Testis (tissue), 3 donors: ENCODE measurements around the gene CLDN19. TPM values are rescaled to one million over a fixed set of nuclear protein-coding genes. Genes with fewer than 3 reads are reported as not detected.
A peak's percentile ranks its signal among the peaks of the same experiment; 100 is the strongest.
"Not testable (repeated sequence)": the region's sequence is repeated elsewhere in the genome, so short reads cannot be mapped to it uniquely, and the experiment has no call there.

ENCODE experiments used
- DNase-seq: peaks from one replicate; pipeline ENCODE4 v3.0.0-alpha.2; 2019
- H3K27ac ChIP-seq, 2 donors: fragments of 200-600 bp; sonication (generic); one replicate each; pipeline ENCODE4 v1.5.1; 2019
- H3K27me3 ChIP-seq: fragments of 200-600 bp; sonication (generic); one replicate; pipeline ENCODE4 v1.5.1; 2019
- H3K36me3 ChIP-seq: fragments of 200-600 bp; sonication (generic); one replicate; pipeline ENCODE4 v1.5.1; 2017; ENCODE audit warnings: low read depth; ENCODE audit errors: missing control alignments
- H3K4me1 ChIP-seq: fragments of 200-600 bp; sonication (generic); one replicate; pipeline ENCODE4 v1.5.1; 2019
- H3K4me3 ChIP-seq, 2 donors: fragments of 200-600 bp; sonication (generic); one replicate each; pipeline ENCODE4 v1.5.1; 2017 to 2019
- H3K9me3 ChIP-seq: fragments of 200-600 bp; sonication (generic); one replicate; pipeline ENCODE4 v1.5.1; 2017
- POLR2A ChIP-seq: fragments of 450-650 bp; IDR thresholded peaks from one replicate; pipeline ENCODE4 v1.6.1; 2017; ENCODE audit warnings: antibody characterized with exemption, mild to moderate bottlenecking, moderate library complexity
- WGBS, 2 donors: methylation state at CpG; one replicate each; pipeline ENCODE4 v1.1.5; 2018; 5-methylcytosine and 5-hydroxymethylcytosine counted together
- intact Hi-C: fragments of 100-400 bp; cut with DNase I; formaldehyde crosslinking; loops from one replicate; pipeline ENCODE4 v1.15.1; 2023; ENCODE audit warnings: low total_unique reads
- polyA plus RNA-seq: library from polyadenylated mRNA; stranded (reverse); fragments of 350-450 nt; fragmentation: Illumina TruSeq; extraction: RNeasy Lipid Tissue Mini Kit (QIAGEN cat#74804); gene quantifications from one replicate; pipeline ENCODE4 v1.2.3, GENCODE V29; 2014; ENCODE audit warnings: low read depth, low replicate concordance; ENCODE audit not compliant: insufficient read depth
- total RNA-seq, 2 donors: library from RNA; depleted of rRNA; stranded (reverse); fragments of >200 nt; gene quantifications; one replicate each; pipeline ENCODE4 v1.2.3, GENCODE V29; 2016
- TF ChIP-seq, protein P1 (sequence below), 3 experiments: fragments of 450-650 bp in 2 of 3; fragments of 200-600 bp in 1 of 3; sonication (generic) in 1 of 3; IDR thresholded peaks; one replicate each; pipeline ENCODE4 v1.5.1; 2016 to 2019; ENCODE audit warnings: antibody characterized with exemption in 3 of 3, mild to moderate bottlenecking in 2 of 3, moderate library complexity in 1 of 3

CLDN19 gene
- total and polyA plus RNA-seq, 3 donors from 2014 or later: 0.12 to 0.24 (median 0.19) TPM

DNA sequence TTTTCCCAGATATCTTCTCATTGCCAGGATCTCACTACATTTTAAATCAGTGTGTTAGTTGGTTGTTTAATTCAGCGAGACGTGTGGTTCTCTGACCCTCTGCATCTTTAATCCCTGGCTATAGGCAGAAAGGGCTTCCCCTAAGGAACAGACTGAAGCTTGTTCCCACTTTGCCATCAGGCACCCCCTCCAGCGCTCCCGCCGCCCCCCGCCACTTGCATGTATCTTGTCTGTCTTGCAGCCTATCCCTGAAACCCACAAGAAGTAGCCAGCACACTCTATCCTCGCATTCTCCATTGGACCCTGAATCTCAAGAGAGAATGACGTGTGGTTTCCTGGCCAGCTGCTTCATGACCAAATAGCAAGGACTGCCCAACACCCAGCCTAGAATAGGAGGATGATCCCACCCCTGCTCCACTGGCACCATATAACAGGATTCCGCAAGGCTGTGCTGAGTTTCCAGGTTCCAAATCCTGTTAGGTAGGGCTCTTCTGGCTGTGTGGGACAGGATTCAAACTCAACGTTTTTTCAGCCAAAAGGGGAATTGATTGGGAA is 7.8 kb downstream of the CLDN19 start:
- 84 to 87% methylated on average over 10 of the region's 10 CpGs for WGBS, 2 donors

GRCh38 chr1:42731585-42731984 is 8.5 kb downstream of the CLDN19 start:
- Histone ChIP-seq H3K36me3 (no peaks in the 10 kb centered on the region), H3K27ac (no peak overlapping the region), H3K4me1 (no peaks in the 10 kb centered on the region), H3K27me3 (no peaks in the 10 kb centered on the region), H3K9me3 (no peaks in the 10 kb centered on the region), H3K4me3 (no peak overlapping the region)
- intact Hi-C loops: no loop called here
- TF ChIP-seq POLR2A: no peak
- TF ChIP-seq, protein P1, sequence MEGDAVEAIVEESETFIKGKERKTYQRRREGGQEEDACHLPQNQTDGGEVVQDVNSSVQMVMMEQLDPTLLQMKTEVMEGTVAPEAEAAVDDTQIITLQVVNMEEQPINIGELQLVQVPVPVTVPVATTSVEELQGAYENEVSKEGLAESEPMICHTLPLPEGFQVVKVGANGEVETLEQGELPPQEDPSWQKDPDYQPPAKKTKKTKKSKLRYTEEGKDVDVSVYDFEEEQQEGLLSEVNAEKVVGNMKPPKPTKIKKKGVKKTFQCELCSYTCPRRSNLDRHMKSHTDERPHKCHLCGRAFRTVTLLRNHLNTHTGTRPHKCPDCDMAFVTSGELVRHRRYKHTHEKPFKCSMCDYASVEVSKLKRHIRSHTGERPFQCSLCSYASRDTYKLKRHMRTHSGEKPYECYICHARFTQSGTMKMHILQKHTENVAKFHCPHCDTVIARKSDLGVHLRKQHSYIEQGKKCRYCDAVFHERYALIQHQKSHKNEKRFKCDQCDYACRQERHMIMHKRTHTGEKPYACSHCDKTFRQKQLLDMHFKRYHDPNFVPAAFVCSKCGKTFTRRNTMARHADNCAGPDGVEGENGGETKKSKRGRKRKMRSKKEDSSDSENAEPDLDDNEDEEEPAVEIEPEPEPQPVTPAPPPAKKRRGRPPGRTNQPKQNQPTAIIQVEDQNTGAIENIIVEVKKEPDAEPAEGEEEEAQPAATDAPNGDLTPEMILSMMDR (IDR thresholded peaks at IDR 0.05): no peak
- 51 to 74% methylated on average over 3 of the region's 3 CpGs for WGBS, 2 donors
- no peak for DNase-seq

More for the DNA sequence above, 7.8 kb downstream of the CLDN19 start:
- intact Hi-C loops: no loop called here
- H3K4me1 ChIP-seq: no peaks in the 10 kb centered on the region
- no peaks in the 10 kb centered on the region for H3K9me3 ChIP-seq
- no peaks in the 10 kb centered on the region for H3K27me3 ChIP-seq
- no peak for DNase-seq
- TF ChIP-seq, protein P1 (IDR thresholded peaks at IDR 0.05): no peak
- no peak for TF ChIP-seq POLR2A
- no peak overlapping the region for H3K4me3 ChIP-seq
- H3K36me3 ChIP-seq: no peaks in the 10 kb centered on the region
- no peak overlapping the region for H3K27ac ChIP-seq

DNA sequence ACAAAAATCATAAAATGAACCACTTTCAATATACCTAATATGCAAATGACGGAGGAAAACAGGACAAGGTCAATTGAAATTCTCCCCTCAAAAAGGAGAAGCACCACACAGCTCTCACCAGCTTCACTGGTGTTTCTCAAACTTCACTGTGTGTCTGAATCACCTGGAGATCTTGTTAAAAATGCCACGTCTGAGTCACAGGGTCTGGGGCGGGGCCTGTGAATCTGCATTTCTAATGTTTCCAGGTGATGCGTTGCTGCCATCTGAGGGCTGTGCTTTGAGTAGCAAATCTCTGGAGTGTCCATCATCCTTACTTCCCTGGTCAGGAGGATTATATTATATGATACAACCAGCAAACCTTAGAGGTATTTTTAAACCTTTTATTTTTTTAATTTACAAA is 9.0 kb downstream of the CLDN19 start:
- intact Hi-C loops: no loop called here
- peak; percentile 25 for DNase-seq
- no peaks in the 10 kb centered on the region for H3K27me3 ChIP-seq
- no peak for TF ChIP-seq POLR2A
- TF ChIP-seq, protein P1 (IDR thresholded peaks at IDR 0.05): no peak
- no peak overlapping the region for H3K27ac ChIP-seq
- no peaks in the 10 kb centered on the region for H3K9me3 ChIP-seq
- no peaks in the 10 kb centered on the region for H3K4me1 ChIP-seq
- no peak overlapping the region for H3K4me3 ChIP-seq
- no peaks in the 10 kb centered on the region for H3K36me3 ChIP-seq
- WGBS, 2 donors: 60 to 74% methylated on average over 4 of the region's 4 CpGs

- Histone ChIP-seq H3K27me3 (no peaks in the 10 kb centered on the region), H3K27ac (no peak overlapping the region), H3K4me3 (no peak overlapping the region), H3K4me1 (no peaks in the 10 kb centered on the region), H3K36me3 (no peaks in the 10 kb centered on the region), H3K9me3 (no peaks in the 10 kb centered on the region)
- TF ChIP-seq, protein P1 (IDR thresholded peaks at IDR 0.05): no peak
- no peak for TF ChIP-seq POLR2A
- DNase-seq: no peak
- intact Hi-C loops: no loop called here
- 84 to 93% methylated on average over 3 of the region's 3 CpGs for WGBS, 2 donors
These were observed 10.0 kb downstream of the CLDN19 start for GRCh38 chr1:42730002-42730401.

- 92 to 96% methylated on average over 4 of the region's 4 CpGs for WGBS, 2 donors
- H3K4me3 ChIP-seq, intact Hi-C loops, H3K27me3 ChIP-seq, DNase-seq, H3K9me3 ChIP-seq, H3K27ac ChIP-seq, H3K4me1 ChIP-seq, H3K36me3 ChIP-seq: not testable (repeated sequence)
These were observed 14.2 kb downstream of the CLDN19 start for GRCh38 chr1:42725820-42726219.
